Suppressor macrophage (primary cell): ENCODE results near the gene PMEPA1.

Experiments used
- DNase-seq, 4 experiments: peaks; one replicate each; pipeline ENCODE4 v3.0.0-alpha.2; 2020 to 2022

Gene PMEPA1

GRCh38 chr20:57660922-57661745, 48.7 kb downstream of the PMEPA1 start:
- no peak for DNase-seq

GRCh38 chr20:57660181-57660921, 49.5 kb downstream of the PMEPA1 start:
- no peak for DNase-seq

GRCh38 chr20:57659517-57660180, 50.2 kb downstream of the PMEPA1 start:
- DNase-seq, result no peak

- DNase-seq, result no peak
These were observed 50.8 kb downstream of the PMEPA1 start for GRCh38 chr20:57658833-57659516.

GRCh38 chr20:57658447-57658832, 51.4 kb downstream of the PMEPA1 start:
- DNase-seq, result no peak

GRCh38 chr20:57657535-57658446, 52.0 kb downstream of the PMEPA1 start:
- DNase-seq, result no peak

GRCh38 chr20:57656821-57657534, 52.8 kb downstream of the PMEPA1 start:
- DNase-seq, result no peak

- no peak for DNase-seq
These were observed 53.5 kb downstream of the PMEPA1 start for GRCh38 chr20:57656252-57656820.

- DNase-seq, result no peak
These were observed 54.0 kb downstream of the PMEPA1 start for GRCh38 chr20:57655809-57656155.

GRCh38 chr20:57654998-57655808, 54.6 kb downstream of the PMEPA1 start:
- no peak for DNase-seq

- DNase-seq, result peak; percentile 42 to 68 (median 54)
These were observed 55.3 kb downstream of the PMEPA1 start for GRCh38 chr20:57654363-57654997.

GRCh38 chr20:57653910-57654309, 55.9 kb downstream of the PMEPA1 start:
- no peak for DNase-seq

- DNase-seq, result no peak
These were observed 56.3 kb downstream of the PMEPA1 start for GRCh38 chr20:57653546-57653900.

- DNase-seq, result no peak
These were observed 56.9 kb downstream of the PMEPA1 start for GRCh38 chr20:57652606-57653545.

GRCh38 chr20:57651881-57652605, 57.8 kb downstream of the PMEPA1 start:
- no peak for DNase-seq

GRCh38 chr20:57650756-57651483, 58.9 kb downstream of the PMEPA1 start:
- no peak for DNase-seq

GRCh38 chr20:57650266-57650665, 59.5 kb downstream of the PMEPA1 start:
- no peak for DNase-seq
